Fibroblast of lung (primary cell): ENCODE data around the gene CXCR2. TPM values are rescaled to one million over a fixed set of nuclear protein-coding genes. Genes with fewer than 3 reads are reported as not detected.

Experiments used
- DNase-seq, 2 donors: peaks; one replicate each; pipeline versions ENCODE4 v3.0.0 to v3.0.0-alpha.2; 2010; ENCODE audit warnings: low read depth in 2 of 2
- H2AFZ ChIP-seq: 2 replicates; pipeline ENCODE4 v1.5.1; 2012; ENCODE audit warnings: low read length, control low read depth, inconsistent platforms
- H3K27ac ChIP-seq: 2 replicates; pipeline ENCODE4 v1.5.1; 2011; ENCODE audit warnings: low read length, control low read depth; ENCODE audit not compliant: insufficient read depth
- H3K27me3 ChIP-seq: 2 replicates; pipeline ENCODE4 v1.5.1; 2011; ENCODE audit warnings: mild to moderate bottlenecking, low read length; ENCODE audit not compliant: control insufficient read depth, insufficient read depth
- H3K36me3 ChIP-seq: 2 replicates; pipeline ENCODE4 v1.5.1; 2011; ENCODE audit warnings: low read length; ENCODE audit not compliant: control insufficient read depth, insufficient read depth
- H3K4me1 ChIP-seq: 2 replicates; pipeline ENCODE4 v1.5.1; 2011; ENCODE audit warnings: low read length; ENCODE audit not compliant: control insufficient read depth, insufficient read depth; ENCODE audit errors: extremely low read depth
- H3K4me2 ChIP-seq: 2 replicates; pipeline ENCODE4 v1.5.1; 2011; ENCODE audit warnings: low read length, control low read depth; ENCODE audit not compliant: insufficient read depth; ENCODE audit errors: extremely low read depth
- H3K4me3 ChIP-seq, 4 experiments: fragments of 200-600 bp in 1 of 4; sonication (generic) in 1 of 4; replicated peaks in 1 of 4; 2 replicates each; pipeline ENCODE4 v1.5.1; 2011 to 2016; ENCODE audit warnings: low read length in 4 of 4, low read depth in 3 of 4, mild to moderate bottlenecking in 3 of 4, control low read depth in 2 of 4, inconsistent platforms in 1 of 4, mixed read lengths in 1 of 4; ENCODE audit not compliant: insufficient read depth in 1 of 4; ENCODE audit errors: control extremely low read depth in 1 of 4
- H3K79me2 ChIP-seq: 2 replicates; pipeline ENCODE4 v1.5.1; 2012; ENCODE audit warnings: mild to moderate bottlenecking, low read length, inconsistent platforms; ENCODE audit not compliant: control insufficient read depth, insufficient read depth
- H3K9ac ChIP-seq: 2 replicates; pipeline ENCODE4 v1.5.1; 2011; ENCODE audit warnings: mild to moderate bottlenecking, low read length, control low read depth; ENCODE audit not compliant: insufficient read depth
- H3K9me3 ChIP-seq: 2 replicates; pipeline ENCODE4 v1.5.1; 2012; ENCODE audit warnings: low read depth, low read length; ENCODE audit not compliant: control insufficient read depth, insufficient read depth
- H4K20me1 ChIP-seq: 2 replicates; pipeline ENCODE4 v1.5.1; 2011; ENCODE audit warnings: low read length; ENCODE audit not compliant: control insufficient read depth, insufficient read depth; ENCODE audit errors: extremely low read depth
- EZH2 ChIP-seq: IDR thresholded peaks from 2 replicates; pipeline ENCODE4 v1.5.1; 2012; ENCODE audit warnings: low read length, control low read depth, mild to moderate bottlenecking; ENCODE audit errors: missing control alignments
- polyA plus RNA-seq, 2 donors: library from polyadenylated mRNA; depleted of rRNA in 1 of 2; stranded (reverse) in 1 of 2; unstranded in 1 of 2; fragments of >200 nt; gene quantifications; 2 replicates each; pipeline ENCODE4 v1.2.1, GENCODE V29; 2011 to 2012; ENCODE audit warnings: missing spikeins in 1 of 2
- total RNA-seq: library from RNA; depleted of rRNA; stranded (reverse); fragments of >200 nt; gene quantifications from 2 replicates; pipeline ENCODE4 v1.2.1, GENCODE V29; 2014
- TF ChIP-seq, protein P1 (sequence below), 2 donors: IDR thresholded peaks in 1 of 2; conservative IDR thresholded peaks in 1 of 2; 1 replicate in 1 of 2; 2 replicates in 1 of 2; pipeline ENCODE4 v1.5.1; 2011 to 2012; ENCODE audit warnings: low read length in 2 of 2, control low read depth in 1 of 2, inconsistent platforms in 1 of 2, low read depth in 1 of 2, mild to moderate bottlenecking in 1 of 2

The CXCR2 gene
- total and polyA plus RNA-seq, 2 donors (not counting 1 experiment from before 2014, with no cell fraction given) = not detected

GRCh38 chr2:218083352-218083676, 42.5 kb upstream of the CXCR2 start:
- Histone ChIP-seq H3K4me3 (no peak overlapping the region), H3K4me2 (no peak overlapping the region), H4K20me1 (no peaks in the 10 kb centered on the region), H3K4me1 (no peaks in the 10 kb centered on the region), H3K27me3 (peaks cover 3% of the 10 kb centered on the region), H3K79me2 (no peaks in the 10 kb centered on the region), H3K36me3 (no peaks in the 10 kb centered on the region), H2AFZ (no peak overlapping the region), H3K27ac (no peak overlapping the region), H3K9ac (no peak overlapping the region), H3K9me3 (no peaks in the 10 kb centered on the region)
- TF ChIP-seq EZH2 = no peak
- TF ChIP-seq, protein P1, sequence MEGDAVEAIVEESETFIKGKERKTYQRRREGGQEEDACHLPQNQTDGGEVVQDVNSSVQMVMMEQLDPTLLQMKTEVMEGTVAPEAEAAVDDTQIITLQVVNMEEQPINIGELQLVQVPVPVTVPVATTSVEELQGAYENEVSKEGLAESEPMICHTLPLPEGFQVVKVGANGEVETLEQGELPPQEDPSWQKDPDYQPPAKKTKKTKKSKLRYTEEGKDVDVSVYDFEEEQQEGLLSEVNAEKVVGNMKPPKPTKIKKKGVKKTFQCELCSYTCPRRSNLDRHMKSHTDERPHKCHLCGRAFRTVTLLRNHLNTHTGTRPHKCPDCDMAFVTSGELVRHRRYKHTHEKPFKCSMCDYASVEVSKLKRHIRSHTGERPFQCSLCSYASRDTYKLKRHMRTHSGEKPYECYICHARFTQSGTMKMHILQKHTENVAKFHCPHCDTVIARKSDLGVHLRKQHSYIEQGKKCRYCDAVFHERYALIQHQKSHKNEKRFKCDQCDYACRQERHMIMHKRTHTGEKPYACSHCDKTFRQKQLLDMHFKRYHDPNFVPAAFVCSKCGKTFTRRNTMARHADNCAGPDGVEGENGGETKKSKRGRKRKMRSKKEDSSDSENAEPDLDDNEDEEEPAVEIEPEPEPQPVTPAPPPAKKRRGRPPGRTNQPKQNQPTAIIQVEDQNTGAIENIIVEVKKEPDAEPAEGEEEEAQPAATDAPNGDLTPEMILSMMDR (conservative IDR thresholded peaks at IDR 0.05 in 1 of 2, IDR thresholded peaks at IDR 0.05 in 1 of 2; ENCODE audit: low read depth in 1 of 2, low read length in 2 of 2) = no peak
- no peak for DNase-seq

DNA sequence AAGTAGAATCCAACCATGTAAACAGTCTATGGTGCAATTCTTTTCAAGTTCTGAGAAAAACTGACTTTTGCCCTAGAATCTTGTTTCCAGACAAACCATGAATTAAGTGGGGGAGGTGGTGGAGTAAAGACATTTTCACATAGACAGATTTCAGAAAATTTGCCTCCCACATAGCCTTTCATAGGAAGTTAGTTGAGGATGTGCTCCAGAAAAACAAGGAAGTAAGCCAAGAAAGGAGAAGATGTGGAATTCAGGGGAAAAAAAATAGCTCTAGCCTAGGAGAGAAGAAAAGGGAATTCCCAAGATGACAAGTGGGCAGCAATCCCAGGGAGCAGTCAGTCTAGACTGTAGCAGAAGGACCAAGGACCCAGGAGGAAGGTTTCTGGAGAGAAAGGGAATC, 39.4 kb upstream of the CXCR2 start:
- Histone ChIP-seq H2AFZ (no peak overlapping the region), H3K9me3 (no peaks in the 10 kb centered on the region), H3K36me3 (no peaks in the 10 kb centered on the region), H3K9ac (no peak overlapping the region), H3K79me2 (no peaks in the 10 kb centered on the region), H3K27ac (no peak overlapping the region), H3K4me1 (no peaks in the 10 kb centered on the region), H3K27me3 (peaks cover 3% of the 10 kb centered on the region), H4K20me1 (no peaks in the 10 kb centered on the region), H3K4me2 (no peak overlapping the region), H3K4me3 (no peak overlapping the region)
- no peak for DNase-seq
- TF ChIP-seq, protein P1 (conservative IDR thresholded peaks at IDR 0.05 in 1 of 2, IDR thresholded peaks at IDR 0.05 in 1 of 2; ENCODE audit: low read depth in 1 of 2, low read length in 2 of 2) = no peak
- no peak for TF ChIP-seq EZH2

GRCh38 chr2:218089259-218089658, 36.6 kb upstream of the CXCR2 start:
- H2AFZ ChIP-seq = no peak overlapping the region
- H3K27ac ChIP-seq = no peak overlapping the region
- H3K36me3 ChIP-seq = no peaks in the 10 kb centered on the region
- H3K27me3 ChIP-seq = peaks cover 3% of the 10 kb centered on the region
- no peak overlapping the region for H3K9ac ChIP-seq
- no peaks in the 10 kb centered on the region for H3K79me2 ChIP-seq
- TF ChIP-seq, protein P1 (conservative IDR thresholded peaks at IDR 0.05 in 1 of 2, IDR thresholded peaks at IDR 0.05 in 1 of 2; ENCODE audit: low read depth in 1 of 2, low read length in 2 of 2) = no peak
- no peak for TF ChIP-seq EZH2
- no peak overlapping the region for H3K4me3 ChIP-seq
- no peak overlapping the region for H3K4me2 ChIP-seq
- H3K4me1 ChIP-seq = no peaks in the 10 kb centered on the region
- no peaks in the 10 kb centered on the region for H4K20me1 ChIP-seq
- no peaks in the 10 kb centered on the region for H3K9me3 ChIP-seq
- DNase-seq = no peak
